Stimulated activated CD8-positive, alpha-beta memory T cell treated with anti-CD3 and anti-CD28 coated beads, Interleukin-12 subunit alpha, Interleukin-12 subunit beta, amount 100 ng/mL, for 1 hour (primary cell): ENCODE measurements around the gene MCEMP1.

Experiments used
- DNase-seq: peaks from one replicate; pipeline ENCODE4 v3.0.0-alpha.2; 2020; ENCODE audit warnings: low read depth

Gene MCEMP1, protein sequence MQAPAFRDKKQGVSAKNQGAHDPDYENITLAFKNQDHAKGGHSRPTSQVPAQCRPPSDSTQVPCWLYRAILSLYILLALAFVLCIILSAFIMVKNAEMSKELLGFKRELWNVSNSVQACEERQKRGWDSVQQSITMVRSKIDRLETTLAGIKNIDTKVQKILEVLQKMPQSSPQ

DNA sequence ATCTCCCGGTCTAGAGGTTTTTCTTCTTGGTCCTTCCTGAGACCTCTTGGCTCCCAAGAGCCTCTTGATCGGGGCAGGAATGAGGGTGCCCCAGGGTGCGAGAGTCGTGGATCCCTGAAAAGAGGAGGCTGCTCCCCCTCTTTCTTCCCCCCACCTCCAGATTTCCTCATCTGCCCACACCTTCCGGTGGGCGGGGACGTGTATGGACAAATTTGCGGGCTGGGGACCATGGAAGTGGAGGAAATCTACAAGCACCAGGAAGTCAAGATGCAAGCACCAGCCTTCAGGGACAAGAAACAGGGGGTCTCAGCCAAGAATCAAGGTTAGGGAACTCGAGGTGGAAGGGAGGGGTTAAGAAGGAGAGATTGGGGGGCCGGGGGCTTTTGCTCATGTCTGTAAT, at the start of gene MCEMP1:
Gene MCEMP1, plus strand, starts transcription at position 237 of the 400 bp plus-strand sequence. Its CDS starts 31 bp downstream, at position 268.
- DNase-seq, result no peak

DNA sequence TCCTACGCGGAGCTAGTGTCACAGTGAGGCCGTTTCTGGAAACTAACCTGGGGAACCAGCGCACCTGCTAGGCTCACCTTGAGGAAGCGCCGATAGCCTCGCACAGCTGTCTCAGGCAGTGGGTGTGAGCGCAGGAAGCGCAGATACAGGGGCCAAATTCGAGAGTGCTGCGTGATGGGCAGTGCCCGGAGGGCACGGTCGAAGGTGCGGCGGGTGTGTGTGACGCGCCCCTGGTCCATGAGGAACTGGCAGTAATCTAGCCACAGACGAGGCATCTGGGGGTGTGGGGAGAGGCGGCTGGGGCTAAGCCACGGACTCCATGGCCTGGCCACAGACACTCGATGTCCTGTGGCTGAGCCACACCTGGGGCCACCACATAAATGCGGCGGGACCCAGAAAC, 49.7 kb upstream of the MCEMP1 start:
- DNase-seq, result no peak

DNA sequence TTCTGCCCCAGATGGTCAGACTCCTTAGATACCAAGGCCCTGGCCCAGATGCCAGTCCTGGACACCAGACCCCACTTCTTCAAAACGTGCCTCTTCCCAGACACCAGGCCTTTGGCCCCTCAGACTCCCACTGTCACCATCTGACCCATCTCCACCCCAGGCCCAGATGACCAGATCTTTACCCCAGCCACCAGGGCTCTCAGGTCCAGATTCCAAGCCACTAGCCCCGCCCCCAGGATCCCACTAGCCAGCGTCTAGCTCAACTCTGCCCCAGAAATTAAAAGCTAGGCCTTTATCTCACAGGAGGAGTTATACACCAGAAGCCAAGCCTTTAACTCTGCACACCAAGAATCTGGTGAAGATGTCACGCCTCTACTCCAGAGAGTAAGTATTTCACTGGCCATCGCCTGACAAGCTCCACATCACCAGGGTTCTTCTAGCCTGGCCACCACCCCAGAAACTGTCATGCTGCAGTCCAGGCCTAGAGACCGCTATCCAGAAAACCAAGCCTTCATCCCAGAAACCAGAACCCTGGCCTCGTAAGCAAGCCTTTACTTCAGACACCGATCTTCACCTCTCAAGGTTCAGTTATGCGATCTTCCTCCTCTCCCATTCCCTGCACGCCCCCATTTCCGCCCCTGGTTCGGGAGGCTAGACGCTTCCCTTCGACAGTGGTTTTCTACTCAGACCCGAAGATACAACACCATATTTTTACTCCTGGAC, 48.1 kb upstream of the MCEMP1 start:
- DNase-seq, result no peak

DNA sequence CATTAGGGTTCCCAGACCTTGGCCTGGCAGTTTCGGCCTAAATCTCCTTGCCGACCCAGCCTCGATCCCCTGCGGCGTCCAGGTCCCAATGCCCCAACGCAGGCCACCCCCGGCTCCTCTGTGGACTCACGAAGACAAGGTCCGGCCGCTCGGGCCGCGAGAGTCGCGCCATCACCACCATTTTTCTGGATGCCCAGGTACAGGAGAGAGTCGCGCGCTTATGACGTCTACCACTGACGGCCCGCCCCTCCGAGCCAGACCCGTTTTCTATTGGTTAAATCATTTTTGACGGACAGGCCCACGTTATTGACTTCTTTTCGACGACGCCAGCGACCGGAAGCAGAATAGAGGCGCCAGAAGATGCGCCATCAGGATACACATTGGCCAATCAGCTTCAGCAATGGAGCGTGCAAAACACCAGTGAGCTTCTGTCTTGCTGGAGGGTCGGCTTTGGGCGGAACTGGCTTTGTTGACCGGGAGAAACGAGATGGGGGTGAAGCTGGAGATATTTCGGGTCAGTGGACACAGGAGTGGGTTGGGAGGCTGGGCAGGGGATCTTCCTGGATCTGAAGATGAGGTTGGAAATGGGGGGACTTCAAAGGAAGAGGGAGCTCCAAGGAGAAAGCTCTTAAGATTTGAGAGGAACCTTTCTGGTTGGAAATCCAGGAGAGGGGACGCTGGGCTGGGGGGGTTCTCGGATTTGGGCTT, 47.4 kb upstream of the MCEMP1 start, which contains the start of the genes PET100 and XAB2:
Gene PET100, plus strand, starts transcription at position 447 of the 708 bp plus-strand sequence. Its CDS starts 41 bp downstream, at position 488.
Gene XAB2, minus strand, starts transcription at position 199 of the 708 bp plus-strand sequence. Its CDS starts 18 bp downstream, at position 181.
- peak; percentile 92 for DNase-seq

DNA sequence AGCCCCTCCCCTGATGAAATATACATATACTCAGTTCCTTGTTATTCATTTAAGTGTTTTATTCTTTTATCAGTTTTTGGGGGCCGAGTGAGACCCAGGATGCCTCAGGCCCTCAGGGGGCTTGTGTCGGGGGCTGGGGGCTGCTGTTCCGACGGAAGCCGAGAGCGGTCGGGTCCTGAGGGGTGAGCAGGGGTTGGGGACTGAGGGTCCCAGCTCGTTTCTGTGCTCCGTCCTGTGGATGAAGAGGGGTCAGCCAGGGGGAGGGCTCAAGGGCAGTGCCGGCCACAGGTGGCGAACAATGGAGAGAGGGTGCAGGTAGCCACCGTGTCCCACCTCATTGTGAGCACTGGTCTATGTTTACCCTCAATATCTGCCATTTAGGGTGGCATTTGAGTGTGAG, 45.3 kb upstream of the MCEMP1 start:
- no peak for DNase-seq

DNA sequence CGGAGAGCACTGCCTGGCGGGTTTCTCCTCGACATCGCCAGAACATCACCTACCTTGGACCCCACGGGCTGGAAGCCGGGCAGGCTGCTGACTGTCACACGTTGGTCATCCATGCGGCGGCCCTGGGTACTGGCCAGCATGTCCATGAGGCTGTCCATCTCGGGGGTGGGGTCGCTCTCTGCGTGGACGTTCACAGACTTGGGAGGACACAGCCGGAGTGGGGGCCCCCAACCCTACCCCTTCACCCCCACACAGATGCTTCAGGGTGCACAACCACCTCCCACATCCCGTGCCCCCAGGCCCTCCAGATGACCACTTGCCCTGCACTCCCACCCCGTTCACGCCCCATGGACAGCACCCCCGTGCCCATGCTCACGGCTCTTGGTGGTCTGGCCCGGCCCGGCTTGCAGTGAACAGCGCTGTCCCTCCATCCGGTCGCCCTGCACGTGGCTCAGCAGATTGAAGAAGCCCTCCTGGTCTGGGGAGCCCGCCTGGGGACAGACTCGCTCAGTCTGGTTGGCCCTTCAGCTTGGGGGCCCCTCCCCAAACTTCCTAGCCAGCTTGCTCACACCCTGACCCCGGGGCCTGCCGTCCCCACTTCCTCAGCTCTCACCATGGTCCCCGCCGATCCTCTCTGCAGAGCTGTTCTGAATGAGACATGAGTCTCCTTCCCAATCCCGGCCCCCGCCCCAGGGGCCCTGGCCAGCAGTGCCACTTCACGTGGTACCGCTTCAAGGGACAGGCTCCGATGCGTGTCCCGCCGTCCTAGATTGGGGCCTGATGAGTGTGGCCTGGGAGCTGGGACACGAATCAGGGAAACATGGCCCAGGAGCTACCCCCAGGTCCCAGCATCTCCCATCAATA, 44.3 kb upstream of the MCEMP1 start:
- DNase-seq, result no peak

DNA sequence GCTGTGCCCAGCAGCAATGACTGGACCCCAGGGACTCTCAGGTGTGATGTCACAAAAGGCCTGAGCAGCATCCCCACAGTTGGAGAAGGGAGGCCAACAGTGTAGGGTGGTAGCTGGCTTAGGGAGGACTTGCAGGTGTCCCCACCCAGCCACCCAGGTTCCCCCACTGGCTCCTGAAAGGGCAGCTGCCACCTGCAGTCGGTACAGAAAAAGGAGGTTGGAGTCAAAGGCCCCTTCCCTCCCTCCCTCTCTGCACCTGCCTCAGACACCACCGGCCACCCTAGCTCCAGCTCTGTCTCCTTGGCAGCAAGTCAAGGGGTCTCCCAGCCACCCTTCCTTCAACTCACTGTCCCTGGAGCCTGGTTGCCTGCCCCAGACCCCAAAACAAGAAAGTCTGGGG, 43.2 kb upstream of the MCEMP1 start, which contains the start of gene PCP2:
Gene PCP2, minus strand, starts transcription at position 22 of the 400 bp plus-strand sequence. CDS start 262 bp downstream, outside the sequence.
- DNase-seq, result no peak

DNA sequence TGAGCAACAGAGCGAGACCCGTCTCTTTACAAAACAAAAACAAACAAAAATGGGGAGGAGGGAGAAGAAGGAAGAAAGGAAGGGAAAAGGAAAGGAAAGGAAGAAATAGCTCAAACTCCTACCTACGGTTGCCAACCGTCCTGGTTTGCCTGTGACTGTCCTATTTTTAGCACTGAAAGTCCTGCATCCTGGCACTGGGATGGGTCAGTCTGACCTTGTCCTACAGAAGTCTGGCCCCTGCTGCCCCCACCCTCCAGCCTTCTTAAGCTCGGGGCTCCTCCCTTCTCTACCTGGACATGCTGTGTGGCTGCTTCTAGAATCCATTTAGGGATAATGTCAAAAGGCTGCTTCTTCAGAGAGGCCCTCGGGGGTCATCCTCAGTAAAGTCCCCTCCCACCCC, 41.2 kb upstream of the MCEMP1 start:
- DNase-seq, result no peak

DNA sequence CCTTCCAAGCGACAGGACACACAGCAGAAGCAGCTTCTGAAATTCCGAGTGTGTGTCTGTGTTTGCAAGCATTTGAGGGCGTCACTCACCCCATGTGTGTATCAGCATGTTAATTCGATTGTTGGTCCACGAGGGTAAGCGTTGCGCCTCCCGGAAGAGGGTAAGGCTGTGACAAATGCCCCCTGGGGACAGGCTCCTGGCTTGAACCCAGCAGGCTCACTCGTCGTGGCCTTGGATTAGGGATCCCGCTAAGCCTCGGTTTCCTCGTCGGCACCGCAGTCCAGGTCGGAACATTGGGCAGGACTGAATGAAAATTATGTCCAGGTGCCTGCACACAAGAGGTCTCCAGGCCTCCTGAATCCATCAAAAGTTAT, 40.6 kb upstream of the MCEMP1 start:
- no peak for DNase-seq

DNA sequence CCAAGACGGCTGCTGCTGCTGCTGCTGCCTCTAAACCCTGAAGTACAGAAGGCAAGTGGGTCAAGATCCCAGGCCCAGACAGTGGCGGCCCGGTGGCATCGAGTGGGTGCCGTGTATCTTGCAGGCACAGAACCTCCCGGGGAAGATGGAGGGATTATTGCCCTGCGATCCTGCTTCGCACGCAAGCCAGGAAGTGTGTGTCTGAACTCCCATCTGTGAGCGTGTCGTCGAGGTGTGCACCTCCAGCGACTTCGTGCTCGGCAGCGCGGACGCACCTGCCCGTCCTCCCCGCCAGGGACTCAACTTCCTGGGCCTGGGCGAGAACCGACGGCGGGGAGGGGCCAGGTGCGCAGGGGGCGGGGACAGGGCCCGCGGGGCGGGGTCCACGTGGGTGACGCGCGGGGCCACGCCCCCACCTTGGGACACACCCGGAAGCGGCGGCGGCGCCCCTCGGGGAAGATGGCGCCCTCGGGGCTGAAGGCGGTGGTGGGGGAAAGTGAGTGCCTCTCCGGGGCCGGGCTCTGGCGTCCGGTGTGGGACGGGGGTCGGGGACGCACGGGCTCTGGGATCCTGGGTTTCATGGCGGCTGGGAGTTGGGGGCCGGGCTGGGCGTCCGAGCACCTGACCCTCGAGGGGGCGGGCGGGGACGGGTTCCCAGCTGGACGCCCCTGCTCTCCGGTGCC, 40.1 kb upstream of the MCEMP1 start, which contains the start of gene STXBP2:
Gene STXBP2, plus strand, starts transcription at position 420 of the 683 bp plus-strand sequence. Its CDS starts 40 bp downstream, at position 460.
- DNase-seq, result peak; percentile 85

DNA sequence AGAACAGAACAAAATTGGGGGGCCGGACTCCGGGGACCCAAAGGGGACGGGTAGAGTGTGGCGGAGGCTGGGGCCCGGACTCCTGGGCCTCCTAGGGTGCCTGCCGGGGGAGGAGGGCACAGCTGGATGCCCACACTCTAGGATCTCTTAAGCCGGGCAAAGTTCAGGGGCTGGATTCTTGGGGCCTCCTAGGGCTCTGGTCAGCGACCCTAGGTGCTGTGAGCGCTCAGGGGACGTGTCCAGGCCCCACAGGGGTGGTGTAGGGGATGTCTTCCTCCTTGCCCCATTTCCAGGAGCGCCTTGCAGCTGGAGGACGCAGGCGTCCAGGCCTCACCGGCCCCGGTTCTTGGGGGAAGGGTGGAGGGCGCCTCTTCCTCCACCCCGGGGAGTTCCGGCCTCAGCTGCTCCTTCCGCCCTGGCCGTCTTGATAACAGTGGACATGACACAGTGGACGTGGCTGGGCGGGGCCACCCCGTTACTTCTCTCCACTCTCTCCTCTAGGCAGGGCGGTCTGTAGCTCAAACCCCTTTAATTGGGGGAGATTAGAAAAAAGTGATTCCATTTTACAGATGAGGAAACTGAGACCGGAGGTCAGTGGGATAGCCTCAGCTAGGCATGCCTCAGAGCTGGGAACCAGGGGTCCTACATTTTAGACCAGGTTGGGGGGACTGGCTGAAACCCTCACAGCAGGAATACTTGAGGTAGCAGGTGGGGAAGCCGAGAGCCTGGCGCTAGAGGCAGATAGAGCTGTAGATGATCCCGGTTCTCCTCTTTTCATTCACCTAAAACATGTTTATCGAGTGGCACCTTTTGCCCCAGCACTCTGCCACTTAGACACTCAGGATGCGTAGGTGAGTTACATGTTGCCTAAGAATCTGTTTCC, 39.3 kb upstream of the MCEMP1 start:
- no peak for DNase-seq

DNA sequence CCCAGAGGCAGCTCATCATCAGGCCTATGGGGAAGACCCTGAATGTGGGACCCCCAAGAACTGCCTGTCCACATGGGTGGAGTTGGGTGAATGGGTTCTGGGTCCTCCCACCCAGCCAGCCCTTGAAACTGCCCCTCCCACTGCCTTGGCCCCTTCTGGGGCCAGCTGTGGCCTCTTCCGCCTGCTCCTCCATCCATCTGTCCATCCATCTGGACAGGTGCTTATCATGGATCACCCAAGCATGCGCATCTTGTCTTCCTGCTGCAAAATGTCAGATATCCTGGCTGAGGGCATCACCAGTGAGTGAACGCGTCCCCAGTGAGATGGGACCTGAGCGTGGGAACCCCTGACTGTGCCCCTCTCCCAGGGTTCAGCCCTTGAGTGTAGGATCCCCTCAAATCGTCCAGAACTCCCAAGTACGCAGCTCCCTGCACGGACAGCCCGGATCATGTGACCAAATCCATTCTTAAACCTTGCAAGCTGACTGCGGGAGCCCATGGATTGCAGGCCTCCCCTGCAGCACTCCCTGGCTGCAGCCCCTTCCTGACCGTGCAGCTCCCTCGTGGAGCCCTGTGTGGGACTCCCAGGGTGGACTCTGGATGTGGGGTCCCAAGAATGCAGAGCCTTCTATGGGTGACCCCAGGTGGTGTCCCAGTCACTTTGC, 38.0 kb upstream of the MCEMP1 start:
- DNase-seq, result no peak

DNA sequence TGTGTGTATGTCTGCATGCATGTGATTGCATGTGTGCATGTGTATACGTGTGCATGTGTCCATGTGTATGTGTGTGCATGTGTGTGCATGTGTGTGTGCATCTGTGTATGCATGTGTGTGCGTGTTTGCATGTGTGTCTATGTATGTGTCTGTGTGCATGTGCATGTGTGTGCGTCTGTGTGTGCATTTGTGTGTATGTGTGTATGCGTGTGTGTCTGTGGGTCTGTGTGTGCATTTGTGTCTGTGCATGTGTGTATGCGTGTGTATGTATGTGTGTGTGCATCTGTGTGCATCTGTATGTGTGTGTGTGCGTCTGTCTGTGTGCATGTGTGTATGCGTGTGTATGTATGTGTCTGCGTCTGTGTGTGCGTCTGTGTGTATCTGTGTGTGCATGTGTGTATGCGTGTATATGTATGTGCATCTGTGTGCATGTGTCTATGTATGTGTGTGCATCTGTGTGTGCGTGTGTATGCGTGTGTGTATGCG, 37.0 kb upstream of the MCEMP1 start:
- DNase-seq, result no peak

DNA sequence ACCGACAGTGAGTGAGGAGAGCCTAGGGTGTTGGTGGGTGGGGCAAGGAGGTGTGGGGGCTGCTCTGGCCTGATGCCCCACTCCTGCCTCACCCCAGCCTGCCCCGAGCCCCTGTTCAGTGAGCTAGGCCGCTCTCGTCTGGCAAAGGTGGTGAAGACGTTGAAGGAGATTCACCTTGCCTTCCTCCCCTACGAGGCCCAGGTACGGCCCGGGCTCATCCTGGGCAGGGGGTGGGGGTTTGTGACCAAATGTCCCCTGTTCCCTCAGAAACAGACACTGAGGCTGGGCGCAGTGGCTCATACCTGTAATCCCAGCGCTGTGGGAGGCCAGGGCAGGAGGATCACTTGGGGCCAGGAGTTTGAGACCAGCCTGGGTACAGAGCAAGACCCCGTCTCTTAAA, 36.1 kb upstream of the MCEMP1 start:
- DNase-seq, result no peak

DNA sequence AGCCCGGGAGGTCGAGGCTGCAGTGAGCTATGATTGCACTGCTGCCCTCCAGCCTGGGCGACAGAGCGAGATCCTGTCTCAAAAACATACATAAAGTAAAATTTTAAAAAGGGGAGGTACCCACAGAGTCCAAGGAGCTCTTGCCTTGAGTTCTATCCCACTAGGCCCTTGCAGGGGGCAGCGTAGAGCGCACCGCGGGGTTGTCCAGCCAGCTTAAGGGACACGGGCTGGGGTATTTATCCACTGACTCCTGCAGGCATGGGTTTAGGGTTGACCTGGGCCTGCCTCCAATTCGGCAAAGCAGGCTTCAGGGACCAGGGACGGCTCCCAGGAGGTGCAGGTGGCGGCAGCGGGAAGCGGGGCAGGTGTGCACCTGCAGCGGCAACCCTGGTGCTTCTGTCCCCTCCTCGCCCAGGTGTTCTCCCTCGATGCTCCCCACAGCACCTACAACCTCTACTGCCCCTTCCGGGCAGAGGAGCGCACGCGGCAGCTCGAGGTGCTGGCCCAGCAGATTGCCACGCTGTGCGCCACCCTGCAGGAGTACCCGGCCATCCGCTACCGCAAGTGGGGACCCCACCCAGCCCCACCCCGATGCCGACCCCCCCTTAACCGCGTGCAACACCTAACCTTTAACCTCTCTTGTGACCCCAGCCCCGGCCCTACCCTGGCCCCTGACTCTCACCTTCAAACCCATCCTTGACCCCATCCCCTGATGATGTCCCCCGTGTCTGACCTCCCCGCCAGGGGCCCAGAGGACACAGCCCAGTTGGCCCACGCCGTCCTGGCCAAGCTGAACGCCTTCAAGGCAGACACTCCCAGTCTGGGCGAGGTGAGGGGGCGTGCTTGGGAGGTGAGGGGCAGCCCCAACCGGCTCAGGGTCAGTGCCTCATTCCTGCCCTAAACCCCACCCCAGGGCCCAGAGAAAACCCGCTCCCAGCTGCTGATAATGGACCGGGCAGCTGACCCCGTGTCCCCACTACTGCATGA, 35.3 kb upstream of the MCEMP1 start:
- DNase-seq, result no peak

DNA sequence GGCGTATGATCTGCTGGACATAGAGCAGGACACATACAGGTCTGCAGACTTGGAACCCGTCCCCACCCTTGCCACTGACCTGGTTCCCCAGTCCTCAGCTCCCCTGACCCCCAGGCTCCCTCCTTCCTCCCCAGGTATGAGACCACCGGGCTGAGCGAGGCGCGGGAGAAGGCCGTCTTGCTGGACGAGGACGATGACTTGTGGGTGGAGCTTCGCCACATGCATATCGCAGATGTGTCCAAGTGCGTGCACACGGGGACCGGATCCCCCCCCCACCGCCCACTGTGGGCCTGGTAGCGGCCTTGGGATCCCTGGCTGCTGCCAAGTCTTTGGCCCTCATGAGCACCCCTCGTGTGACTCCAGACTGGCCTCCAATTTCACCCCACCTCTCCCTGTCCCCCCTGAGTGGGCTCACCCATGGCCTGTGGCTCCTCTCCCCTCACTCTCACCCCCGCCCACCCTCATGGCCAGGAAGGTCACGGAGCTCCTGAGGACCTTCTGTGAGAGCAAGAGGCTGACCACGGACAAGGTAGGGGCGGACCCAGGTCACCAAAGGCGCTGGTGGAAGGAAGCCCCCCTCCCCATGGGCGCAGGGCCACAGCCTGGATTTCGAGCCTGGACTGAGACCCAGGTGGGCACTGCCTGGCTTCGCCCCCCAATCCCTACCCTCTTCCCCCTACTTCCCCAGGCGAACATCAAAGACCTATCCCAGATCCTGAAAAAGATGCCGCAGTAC, 34.4 kb upstream of the MCEMP1 start:
- no peak for DNase-seq

DNA sequence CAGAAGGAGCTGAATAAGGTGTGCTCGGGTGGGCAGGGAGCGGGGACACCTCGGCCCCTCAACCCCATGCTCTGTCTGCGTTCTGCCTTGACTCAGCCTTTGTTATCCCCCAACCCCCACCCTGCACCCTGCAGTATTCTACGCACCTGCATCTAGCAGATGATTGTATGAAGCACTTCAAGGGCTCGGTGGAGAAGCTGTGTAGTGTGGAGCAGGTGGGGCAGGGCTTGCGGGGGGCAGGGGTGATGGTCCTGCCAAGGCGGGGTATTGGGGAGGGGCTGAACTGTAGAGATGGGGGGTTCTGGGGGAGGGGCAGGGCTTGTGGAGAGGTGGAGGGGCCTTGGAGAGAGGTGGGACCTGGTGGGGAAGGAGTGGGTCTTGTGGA, 33.9 kb upstream of the MCEMP1 start:
- DNase-seq, result no peak
